Measurements from ENCODE around the gene ALB.
"Not testable (repeated sequence)": the region's sequence is repeated elsewhere in the genome, so short reads cannot be mapped to it uniquely, and the experiment has no call there.

Gene ALB

DNA sequence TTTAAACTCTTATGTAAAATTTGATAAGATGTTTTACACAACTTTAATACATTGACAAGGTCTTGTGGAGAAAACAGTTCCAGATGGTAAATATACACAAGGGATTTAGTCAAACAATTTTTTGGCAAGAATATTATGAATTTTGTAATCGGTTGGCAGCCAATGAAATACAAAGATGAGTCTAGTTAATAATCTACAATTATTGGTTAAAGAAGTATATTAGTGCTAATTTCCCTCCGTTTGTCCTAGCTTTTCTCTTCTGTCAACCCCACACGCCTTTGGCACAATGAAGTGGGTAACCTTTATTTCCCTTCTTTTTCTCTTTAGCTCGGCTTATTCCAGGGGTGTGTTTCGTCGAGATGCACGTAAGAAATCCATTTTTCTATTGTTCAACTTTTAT lies at the start of gene ALB:
Gene ALB, plus strand, starts transcription at position 246 of the 400 bp plus-strand sequence. Its CDS starts 41 bp downstream, at position 287.
- no peak for DNase-seq

DNA sequence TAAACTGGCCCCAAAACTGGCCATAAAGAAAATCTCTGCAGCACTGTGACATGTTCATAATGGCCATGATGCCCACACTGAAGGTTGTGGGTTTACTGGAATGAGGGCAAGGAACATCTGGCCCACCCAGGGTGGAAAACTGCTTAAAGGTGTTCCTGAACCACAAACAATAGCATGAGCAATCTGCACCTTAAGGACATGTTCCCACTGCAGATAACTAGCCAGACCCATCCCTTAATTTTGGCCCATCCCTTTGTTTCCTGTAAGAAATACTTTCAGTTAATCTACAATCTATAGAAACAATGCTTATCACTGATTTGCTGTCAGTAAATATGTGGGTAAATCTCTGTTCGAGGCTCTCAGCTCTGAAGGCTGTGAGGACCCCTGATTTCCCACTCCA lies 46.9 kb upstream of the ALB start:
- DNase-seq, result not testable (repeated sequence)

DNA sequence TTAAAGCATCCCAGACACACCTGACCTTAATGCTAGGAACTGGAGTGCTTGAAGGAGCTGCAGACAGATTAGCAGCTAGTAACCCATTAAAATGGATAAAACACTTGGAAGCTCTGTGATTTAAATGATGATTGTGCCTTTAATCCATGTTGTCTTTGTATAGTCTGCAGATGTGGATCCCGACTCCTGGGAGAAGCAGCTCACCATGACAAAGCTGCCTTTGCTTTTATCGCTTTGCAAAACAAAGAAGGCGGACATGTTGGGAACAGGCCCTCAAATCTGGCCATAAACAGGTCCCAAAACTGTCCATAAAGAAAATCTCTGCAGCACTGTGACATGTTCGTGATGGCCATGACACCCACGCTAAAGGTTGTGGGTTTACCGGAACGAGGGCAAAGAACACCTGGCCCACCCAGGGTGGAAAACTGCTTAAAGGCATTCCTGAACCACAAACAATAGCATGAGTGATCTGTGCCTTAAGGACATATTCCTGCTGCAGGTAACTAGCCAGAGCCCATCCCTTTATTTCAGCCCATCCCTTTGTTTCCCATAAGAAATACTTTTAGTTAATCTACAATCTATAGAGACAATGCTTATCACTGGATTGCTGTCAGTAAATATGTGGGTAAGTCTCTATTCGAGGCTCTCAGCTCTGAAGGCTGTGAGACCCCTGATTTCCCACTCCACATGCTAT lies 34.4 kb upstream of the ALB start:
- not testable (repeated sequence) for DNase-seq

DNA sequence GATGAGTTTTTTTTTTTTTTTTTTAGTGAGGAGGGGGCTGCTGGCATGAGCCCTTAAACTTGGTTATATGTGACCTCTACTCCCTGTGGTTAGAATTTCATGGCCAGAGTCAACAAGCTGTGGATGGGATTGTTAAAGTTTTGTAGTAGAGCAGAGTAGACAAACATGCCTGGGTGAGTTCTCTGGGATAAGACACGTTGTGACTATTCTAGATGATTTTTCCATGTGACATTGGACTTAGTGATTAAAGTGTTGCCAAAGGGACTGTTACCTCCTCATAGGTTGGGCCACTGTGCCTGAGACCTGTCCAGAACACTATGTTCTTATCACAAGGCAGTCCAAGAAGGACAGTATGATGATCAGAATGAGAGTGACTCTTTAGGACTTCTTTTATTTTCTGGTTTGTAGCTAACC lies 28.8 kb upstream of the ALB start:
- no peak for DNase-seq

DNA sequence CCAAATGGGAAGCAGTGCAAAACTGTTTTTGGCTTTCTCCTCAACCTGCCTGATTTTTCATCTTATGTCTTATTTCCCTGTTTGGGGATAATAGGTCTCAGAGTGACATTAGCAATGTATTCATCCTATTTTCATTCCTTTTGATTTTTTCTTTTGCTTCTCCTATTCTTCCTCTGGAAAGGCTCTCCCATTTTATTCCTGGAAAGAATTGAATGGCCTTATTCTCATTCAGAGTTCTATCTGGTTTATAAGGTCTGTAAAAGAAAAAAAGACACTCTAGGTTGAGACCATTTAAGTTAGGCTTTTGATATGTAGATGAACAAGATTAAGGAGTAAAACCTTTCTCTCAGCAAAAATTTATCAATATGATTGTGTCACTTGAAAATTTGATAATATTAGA lies 27.8 kb upstream of the ALB start:
- no peak for DNase-seq

DNA sequence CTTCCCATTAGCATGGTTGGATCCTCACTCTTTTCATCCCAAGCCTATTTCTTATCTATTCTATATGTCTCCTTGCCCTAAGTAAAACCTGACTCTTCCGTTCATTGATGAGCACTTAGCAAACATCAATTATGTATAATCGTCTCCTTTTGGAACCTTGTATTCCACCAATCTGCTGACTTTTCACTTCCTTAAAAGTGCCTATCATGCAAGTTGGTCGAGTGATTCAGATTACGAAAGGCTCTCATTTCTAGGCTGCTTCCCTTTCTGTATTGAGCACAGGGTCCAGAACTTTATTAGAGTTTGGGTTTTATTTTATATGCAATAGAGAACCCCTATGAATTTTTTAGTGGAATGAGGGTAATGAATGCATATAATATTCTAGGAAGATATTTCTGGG lies 27.1 kb upstream of the ALB start:
- no peak for DNase-seq

DNA sequence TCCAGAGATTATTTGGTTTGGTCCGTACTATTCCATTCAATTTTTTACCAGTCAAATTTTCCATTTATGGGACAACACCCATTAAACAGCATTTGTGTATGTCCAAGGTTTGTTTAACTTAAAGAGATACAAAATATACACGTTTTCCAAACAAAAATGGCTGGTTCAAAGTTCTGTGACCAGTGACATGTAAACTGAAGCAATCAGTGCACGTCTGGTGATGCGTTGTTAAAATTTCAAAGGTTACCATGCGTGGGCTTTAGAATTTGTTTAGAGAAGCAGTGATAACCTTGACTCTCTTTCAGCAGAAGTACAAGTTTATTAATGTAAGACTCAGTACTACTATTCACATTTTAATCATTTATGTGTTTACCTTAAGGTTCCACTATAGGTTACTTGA lies 25.2 kb upstream of the ALB start:
- no peak for DNase-seq

DNA sequence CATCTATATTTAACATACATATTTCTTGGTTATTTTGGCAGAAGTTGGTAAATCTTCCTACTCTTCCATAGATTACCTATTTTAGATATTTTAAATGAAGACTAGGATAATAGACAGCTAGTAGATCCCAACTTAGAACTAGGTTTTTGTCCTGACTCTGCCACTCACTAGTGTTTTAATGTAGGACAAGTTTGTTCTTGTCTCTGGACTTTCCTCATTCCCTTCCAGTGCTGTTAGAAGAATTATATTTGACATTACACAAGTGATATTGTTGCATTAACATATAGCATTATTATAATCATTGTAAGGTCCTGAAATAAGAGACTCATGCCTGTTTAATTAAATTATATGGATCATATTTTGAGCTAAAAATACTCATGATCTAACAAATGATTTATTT lies 24.1 kb upstream of the ALB start:
- no peak for DNase-seq

DNA sequence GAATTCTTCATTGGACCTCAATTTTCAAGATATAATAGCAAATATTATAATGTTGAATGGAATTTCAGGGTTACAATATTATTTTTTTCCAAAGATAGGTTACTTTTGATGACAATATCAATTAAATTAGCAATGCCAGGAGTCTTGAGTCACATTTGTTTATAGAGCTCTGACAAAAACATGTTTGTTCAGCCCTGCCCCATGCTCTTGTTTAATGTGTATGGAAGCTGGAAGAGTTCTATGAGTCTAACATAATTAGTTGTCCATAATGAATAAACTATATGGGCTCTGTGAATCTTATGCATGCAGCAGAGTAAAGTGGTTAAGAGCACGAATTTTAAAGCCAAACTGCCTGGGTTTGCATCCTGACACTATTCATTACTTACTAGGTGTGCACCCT lies 22.9 kb upstream of the ALB start:
- no peak for DNase-seq

DNA sequence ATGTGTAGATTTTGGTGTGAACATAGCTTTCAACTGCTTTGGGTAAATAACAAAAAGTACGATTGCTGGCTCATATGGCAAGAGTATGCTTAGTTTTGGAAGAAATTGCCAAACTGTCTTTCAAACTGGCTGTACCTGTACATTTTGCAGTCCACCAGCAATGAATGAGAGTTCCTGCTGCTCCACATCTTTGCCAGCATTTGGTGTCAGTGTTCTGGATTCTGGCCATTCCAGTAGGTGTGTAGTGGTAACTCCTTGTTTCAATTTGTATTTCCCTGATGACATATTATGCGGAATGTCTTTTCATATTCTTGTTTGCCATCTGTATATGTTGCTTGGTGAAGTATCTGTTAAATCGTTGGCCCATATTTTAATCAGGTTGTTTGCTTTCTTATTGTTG lies 20.6 kb upstream of the ALB start:
- no peak for DNase-seq

DNA sequence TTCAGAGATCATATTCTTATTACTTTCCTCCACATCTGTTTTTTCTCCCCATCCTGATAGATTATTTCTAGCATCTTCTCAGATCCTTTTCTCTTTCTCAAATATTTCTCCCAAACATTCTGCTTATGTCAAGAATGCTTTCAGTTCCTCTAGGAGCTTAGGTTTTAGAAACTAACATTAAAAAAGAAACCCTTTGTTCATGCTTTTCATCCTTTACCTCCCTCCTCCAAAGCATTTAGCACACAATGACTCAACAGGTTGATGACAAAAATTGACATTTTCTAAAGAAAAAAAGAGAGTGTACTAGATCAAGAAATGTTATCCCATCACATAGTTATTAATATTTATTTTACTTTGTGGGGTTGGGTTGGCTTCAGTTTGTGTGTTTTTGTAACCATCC lies 16.5 kb upstream of the ALB start:
- DNase-seq, result no peak

DNA sequence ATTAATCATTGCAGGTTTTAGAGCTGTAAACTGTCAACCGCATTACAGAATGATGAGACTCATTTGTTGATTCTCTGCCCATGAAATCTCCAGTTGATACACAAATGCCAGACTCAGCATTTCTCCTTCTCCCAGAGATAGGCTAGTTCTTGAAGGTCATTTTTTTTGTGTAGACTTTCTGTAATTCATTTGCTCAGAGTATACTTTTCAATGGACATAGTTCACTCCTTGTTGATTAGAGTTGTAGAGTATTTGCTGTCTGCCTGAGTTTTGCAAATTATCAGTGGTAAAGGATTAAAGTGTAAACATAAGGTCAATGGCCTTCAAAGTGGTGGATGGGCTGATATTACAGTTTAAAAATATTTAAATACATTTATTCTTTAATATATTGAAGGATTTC lies 15.2 kb upstream of the ALB start:
- DNase-seq, result no peak

DNA sequence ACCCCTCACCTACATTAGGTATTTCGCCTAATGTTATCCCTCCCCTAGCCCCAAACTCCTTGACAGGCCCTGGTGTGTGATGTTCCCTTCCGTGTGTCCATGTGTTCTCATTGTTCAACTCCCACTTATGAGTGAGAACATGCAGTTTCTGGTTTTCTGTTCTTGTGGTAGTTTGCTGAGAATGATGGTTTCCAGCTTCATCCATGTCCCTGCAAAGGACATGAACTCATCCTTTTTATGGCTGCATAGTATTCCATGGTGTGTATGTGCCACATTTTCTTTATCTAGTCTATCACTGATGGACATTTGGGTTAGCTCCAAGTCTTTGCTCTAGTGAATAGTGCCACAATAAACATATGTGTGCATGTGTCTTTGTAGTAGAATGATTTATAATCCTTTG lies 14.4 kb upstream of the ALB start:
- DNase-seq, result not testable (repeated sequence)

DNA sequence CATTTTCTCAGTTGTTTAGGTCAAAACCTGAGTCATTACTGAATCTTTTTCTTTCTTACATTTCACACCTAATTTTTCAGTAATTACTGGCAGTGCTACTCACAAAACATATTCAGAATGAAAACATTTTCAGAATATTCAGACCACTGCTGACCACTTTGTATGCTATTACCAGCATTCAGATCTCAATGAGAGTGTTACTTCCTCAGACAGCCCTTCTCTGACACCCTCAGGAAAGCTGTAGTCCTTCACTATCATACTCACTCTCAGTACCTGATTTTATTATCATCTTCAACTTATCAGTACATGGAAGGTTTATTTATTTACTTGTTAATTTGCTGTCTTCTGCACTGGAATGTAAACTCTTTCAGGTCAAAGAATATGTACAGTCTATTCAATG lies 12.3 kb upstream of the ALB start:
- DNase-seq, result no peak

DNA sequence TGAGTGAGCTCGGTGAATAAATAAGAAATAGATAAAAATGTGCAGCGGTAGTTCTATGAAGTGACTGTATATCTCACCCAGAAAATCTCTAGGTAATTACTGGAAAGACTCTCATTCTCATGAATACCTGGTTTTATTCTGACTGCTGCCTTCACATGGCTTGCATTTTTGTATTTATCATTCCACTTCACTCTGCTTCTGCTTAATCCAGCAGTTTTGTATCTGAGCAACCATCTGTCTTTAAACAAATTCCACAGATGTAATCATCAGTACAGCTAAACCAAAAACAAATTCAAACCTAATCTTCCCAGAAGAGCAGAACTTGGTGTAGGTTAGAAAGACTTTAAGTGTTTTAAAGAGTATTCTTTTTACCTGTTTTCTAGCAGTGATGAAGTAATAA lies 11.2 kb upstream of the ALB start:
- DNase-seq, result no peak

DNA sequence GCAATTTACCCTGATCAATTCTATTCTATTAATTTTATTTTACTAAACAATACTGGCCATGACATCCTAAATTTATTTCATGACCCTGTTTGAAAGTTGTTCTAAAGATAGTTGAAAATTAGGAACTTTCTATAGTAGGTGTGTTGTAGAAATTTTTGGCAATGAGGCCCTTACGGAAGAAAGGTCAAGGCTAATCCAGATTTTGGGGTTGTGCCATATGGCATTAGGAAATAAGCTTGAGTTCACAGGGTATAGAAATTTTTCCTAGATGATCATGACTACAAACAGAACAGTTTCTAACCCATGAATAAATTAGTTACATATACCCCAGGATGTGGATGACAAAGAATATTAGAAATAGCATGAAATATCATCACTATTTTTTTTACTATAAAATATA lies 7.8 kb upstream of the ALB start:
- no peak for DNase-seq

DNA sequence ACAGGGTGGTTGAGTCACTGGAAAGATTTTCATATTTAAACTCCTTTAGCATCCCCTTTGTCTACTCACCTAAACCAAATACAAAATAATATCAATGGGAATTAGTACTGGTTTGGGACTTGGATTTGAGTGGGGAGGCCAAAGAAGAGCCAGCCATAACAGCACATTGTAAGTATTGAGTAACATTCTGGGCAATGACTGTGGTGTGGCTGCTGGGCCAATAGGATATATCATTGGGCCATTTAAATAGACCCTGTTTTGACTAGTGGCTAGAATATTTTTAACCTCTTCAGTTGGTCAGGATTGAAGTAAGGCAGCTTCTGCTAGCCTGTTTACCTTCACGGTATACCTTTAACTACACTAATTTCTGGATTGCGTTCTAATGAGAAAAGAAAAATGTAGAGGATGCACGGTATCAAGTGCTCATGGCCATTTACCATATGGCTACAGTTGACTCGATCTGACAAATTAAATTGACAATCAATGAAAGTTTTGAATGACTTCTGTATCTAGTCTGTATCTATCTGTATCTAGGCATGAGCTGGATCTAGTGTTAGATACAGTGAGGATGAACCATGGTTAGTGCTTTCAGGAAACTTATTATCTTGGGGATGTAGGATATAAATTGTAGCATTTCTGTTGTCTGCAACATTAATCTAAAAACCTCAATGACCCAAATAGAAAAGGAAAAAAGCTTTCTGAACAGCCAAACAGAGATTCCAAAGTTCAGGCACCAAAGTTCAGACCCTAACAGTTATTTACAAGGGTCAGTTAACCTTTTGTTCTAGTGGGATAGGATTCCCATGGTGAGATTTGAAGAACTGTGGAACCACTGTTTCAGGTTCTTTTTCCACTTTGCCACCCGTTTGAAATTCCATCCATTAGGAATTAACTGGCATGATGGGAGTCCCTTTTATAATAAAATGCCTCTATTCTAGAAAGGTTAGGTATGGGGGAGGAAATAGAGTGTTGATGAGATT lies 6.8 kb upstream of the ALB start:
- no peak for DNase-seq

DNA sequence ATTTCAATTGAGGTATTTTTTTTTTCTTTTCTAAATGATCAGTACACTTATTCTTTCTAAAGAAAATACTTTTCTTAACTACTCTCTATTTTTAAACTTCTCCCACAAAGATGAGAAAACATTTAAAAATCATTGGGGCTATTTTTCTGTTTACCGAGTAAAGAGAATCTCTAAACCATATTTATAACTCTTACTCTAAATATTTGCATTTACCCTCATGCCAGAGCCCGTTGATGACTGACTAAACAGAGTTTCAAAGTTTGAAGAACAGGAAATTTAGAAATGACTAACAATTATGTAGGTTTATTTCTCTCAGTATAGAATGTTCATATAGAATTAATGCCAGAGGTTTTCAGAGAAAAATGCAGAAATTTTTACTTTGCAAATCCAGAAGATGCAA lies 2.7 kb upstream of the ALB start:
- DNase-seq, result no peak

DNA sequence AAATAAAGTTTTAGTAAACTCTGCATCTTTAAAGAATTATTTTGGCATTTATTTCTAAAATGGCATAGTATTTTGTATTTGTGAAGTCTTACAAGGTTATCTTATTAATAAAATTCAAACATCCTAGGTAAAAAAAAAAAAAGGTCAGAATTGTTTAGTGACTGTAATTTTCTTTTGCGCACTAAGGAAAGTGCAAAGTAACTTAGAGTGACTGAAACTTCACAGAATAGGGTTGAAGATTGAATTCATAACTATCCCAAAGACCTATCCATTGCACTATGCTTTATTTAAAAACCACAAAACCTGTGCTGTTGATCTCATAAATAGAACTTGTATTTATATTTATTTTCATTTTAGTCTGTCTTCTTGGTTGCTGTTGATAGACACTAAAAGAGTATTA lies 370 bp downstream of the ALB start:
- no peak for DNase-seq

DNA sequence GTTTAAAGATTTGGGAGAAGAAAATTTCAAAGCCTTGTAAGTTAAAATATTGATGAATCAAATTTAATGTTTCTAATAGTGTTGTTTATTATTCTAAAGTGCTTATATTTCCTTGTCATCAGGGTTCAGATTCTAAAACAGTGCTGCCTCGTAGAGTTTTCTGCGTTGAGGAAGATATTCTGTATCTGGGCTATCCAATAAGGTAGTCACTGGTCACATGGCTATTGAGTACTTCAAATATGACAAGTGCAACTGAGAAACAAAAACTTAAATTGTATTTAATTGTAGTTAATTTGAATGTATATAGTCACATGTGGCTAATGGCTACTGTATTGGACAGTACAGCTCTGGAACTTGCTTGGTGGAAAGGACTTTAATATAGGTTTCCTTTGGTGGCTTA lies 1.1 kb downstream of the ALB start:
- DNase-seq, result no peak

DNA sequence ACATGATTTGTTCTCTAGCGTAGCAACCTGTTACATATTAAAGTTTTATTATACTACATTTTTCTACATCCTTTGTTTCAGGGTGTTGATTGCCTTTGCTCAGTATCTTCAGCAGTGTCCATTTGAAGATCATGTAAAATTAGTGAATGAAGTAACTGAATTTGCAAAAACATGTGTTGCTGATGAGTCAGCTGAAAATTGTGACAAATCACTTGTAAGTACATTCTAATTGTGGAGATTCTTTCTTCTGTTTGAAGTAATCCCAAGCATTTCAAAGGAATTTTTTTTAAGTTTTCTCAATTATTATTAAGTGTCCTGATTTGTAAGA lies 2.4 kb downstream of the ALB start:
- no peak for DNase-seq

DNA sequence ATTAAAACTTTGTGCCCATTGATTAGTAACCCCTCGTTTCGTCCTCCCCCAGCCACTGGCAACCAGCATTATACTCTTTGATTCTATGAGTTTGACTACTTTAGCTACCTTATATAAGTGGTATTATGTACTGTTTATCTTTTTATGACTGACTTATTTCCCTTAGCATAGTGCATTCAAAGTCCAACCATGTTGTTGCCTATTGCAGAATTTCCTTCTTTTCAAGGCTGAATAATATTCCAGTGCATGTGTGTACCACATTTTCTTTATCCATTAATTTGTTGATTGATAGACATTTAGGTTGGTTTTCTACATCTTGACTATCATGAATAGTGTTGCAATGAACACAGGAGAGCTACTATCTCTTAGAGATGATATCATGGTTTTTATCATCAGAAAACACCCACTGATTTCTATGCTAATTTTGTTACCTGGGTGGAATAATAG lies 3.2 kb downstream of the ALB start:
- no peak for DNase-seq

DNA sequence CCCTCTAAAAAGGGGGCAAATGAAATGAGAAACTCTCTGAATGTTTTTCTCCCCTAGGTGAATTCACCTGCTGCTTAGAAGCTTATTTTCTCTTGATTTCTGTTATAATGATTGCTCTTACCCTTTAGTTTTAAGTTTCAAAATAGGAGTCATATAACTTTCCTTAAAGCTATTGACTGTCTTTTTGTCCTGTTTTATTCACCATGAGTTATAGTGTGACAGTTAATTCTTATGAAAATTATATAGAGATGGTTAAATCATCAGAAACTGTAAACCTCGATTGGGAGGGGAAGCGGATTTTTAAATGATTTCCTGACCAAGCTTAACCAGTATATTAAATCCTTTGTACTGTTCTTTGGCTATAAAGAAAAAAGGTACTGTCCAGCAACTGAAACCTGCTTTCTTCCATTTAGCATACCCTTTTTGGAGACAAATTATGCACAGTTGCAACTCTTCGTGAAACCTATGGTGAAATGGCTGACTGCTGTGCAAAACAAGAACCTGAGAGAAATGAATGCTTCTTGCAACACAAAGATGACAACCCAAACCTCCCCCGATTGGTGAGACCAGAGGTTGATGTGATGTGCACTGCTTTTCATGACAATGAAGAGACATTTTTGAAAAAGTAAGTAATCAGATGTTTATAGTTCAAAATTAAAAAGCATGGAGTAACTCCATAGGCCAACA lies 4.2 kb downstream of the ALB start:
- DNase-seq, result no peak
